ENCODE measurements around the gene ESPNL.

Gene ESPNL

DNA sequence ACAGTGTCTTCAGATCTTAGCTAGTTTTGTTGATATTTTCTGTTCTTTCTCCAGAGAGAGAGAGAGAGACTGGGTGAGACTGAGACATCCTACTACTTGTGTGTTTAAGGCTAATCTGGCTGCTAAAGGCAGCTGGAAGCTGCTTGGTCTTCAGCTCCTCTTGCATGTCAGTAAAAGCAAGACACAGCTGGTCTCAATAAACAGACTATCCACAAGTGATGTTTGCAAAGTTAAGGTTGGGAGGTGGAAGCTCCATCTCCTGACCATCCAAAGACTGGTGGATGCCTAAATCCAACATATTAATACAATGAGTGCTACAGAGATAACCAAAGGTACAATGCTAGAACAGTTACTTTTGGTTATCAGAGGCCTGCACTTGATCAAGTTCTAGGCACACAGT, 76.5 kb downstream of the ESPNL start:
- DNase-seq = no peak

DNA sequence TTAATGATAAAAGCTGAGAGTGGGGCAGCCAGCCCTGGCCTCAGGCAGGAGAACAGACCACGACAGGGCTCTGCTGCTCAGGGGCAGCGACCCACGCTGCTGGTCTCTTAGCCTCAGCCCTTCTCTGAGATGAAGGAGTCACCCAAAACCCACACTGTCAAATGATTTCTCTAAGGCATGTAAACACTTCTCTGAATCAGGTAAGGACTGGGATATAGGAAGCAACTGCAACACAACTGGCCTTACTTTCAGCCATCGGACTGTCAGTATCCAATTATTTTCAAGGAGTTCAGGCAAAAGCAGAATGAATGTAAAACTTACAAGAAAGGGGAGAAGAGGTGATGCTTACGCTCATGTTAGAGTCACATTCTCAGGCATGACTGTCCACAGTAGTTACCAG, 80.4 kb downstream of the ESPNL start:
- no peak for DNase-seq

DNA sequence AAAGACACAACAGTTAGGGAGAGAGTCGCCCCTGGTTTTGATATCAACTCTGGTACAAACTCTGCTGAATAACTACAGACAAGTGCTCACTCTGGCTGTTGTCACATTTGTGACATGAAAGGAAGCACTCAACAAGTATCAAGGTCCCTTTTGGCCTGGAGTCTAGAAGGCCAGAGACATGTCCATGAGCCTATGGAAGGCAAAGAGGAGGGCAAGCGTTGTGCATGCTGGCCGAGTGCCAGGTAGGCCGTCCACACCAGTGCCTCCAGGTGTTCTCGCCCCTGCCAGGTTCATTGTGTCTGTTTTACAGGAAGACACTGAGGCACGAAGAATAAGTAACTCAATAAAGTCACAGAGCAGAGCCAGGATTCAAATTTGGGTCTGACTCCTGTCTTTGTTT, 82.2 kb downstream of the ESPNL start:
- DNase-seq = no peak
